Smooth muscle cell of the brain vasculature (primary cell): Measurements from ENCODE around the gene CLEC9A.

Experiments used
- DNase-seq: peaks from one replicate; pipeline ENCODE4 v3.0.0-alpha.2; 2012; ENCODE audit warnings: low read depth, low spot score

Gene CLEC9A

GRCh38 chr12:10110256-10110844 is 79.9 kb downstream of the CLEC9A start:
- no peak for DNase-seq

GRCh38 chr12:10111451-10111850 is 81.0 kb downstream of the CLEC9A start:
- no peak for DNase-seq

- no peak for DNase-seq
Measured at GRCh38 chr12:10113075-10113474, 82.6 kb downstream of the CLEC9A start.

- DNase-seq, result no peak
Measured at GRCh38 chr12:10113920-10114319, 83.4 kb downstream of the CLEC9A start.

GRCh38 chr12:10115311-10115710 is 84.8 kb downstream of the CLEC9A start:
- no peak for DNase-seq
